Inflammatory macrophage (primary cell): ENCODE measurements around the gene NEURL1B.
"Not testable (repeated sequence)": the region's sequence is repeated elsewhere in the genome, so short reads cannot be mapped to it uniquely, and the experiment has no call there.

Source experiments
- DNase-seq, 2 donors: peaks; one replicate each; pipeline ENCODE4 v3.0.0-alpha.2; 2020 to 2022

Gene NEURL1B

DNA sequence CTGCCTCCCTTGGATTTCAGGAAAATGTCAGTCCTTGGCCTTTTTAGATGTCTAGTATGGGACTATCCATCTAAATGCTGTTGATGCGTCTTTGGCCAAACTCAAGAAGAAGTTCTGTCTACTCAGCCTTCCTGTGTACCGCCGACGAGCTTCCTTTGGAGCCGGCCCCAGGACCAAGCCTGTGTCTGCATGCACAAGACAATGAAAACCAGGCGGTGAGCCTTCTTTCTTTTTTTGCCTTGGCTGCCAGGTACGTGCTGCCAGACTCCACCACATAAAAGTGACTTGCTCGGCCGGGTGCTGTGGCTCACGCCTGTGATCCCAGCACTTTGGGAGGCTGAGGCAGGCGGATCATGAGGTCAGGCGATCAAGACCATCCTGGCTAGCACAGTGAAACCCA, 6.0 kb upstream of the NEURL1B start:
- no peak for DNase-seq

- no peak for DNase-seq
These were observed 4.6 kb upstream of the NEURL1B start for GRCh38 chr5:172636279-172637050.

GRCh38 chr5:172637110-172637580, 3.9 kb upstream of the NEURL1B start:
- DNase-seq: peak in 1 of 2 donors; percentile 5

- DNase-seq: no peak
These were observed 3.3 kb upstream of the NEURL1B start for GRCh38 chr5:172637740-172638139.

- DNase-seq: no peak
These were observed 2.8 kb upstream of the NEURL1B start for GRCh38 chr5:172638209-172638768.

- no peak for DNase-seq
These were observed 924 bp upstream of the NEURL1B start for GRCh38 chr5:172640139-172640538.

DNA sequence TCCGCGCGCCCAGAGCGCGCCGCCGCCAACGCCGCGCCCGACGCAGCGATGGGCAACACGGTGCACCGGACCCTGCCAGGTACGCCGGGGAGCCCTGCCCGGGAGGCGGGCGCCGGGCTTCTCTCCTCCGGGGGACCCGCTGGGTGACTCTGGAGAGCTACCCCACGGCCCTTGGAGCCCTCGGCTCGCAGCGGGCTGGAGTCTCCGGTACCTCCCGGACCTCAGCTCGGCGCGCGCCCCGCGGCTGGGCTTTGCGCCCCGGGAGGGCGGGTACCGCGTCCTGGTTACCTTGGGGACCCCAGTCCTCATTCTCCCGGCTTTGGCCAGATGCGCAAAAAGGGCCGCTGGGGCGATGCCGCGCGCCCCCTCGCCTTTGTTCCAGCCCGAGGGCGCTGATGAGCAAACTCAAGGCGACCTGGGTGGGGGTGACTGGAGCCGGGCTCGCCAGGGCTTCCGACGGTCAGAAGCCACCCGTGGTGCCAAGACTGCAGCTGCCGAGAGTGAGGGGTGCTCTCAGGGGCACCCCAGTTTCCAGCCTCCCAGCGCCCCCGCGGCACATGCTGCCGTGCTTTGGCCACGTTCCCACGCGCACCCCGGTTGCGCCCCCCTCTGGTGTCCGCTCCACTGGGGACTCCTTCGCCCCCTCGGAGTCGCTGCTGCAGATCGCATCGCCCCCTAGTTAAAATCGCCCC, 442 bp downstream of the NEURL1B start:
- DNase-seq: no peak

DNA sequence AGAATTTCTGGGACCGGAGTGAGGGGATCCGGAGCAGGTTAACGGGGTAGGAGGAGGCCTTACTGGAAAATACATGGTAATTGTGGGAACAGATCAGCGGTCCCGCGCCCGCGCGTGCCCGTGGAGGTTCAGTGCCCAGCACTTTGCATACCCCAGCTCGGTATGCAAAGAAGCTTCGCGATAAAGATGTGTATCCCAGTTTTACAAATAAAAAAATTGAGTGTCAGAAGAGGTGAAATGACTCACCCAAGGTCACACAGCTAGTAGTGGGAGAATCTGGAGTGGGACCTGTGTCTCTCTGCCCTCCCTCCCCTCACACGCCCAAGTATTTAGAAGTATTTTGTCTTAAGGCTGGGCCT, 967 bp downstream of the NEURL1B start:
- no peak for DNase-seq

DNA sequence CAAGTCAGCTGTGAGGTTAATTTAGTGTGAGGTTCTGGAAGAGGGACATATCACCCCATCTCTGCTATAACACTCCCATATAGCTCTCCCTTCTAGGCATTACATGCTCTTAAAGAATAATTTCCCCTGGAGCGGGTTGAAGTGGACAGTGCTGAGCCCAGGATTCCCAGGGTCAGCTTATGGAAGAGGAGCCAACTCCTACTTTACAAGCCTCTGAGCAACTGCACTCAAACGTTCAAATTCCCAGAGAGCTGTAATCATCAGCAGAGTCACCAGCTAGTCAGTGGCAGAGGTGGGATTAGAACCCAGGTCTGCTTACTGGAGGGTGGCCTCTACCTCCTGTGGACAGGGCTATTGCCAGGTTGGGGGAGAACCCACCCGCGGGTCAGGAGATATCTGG, 1.4 kb downstream of the NEURL1B start:
- no peak for DNase-seq

DNA sequence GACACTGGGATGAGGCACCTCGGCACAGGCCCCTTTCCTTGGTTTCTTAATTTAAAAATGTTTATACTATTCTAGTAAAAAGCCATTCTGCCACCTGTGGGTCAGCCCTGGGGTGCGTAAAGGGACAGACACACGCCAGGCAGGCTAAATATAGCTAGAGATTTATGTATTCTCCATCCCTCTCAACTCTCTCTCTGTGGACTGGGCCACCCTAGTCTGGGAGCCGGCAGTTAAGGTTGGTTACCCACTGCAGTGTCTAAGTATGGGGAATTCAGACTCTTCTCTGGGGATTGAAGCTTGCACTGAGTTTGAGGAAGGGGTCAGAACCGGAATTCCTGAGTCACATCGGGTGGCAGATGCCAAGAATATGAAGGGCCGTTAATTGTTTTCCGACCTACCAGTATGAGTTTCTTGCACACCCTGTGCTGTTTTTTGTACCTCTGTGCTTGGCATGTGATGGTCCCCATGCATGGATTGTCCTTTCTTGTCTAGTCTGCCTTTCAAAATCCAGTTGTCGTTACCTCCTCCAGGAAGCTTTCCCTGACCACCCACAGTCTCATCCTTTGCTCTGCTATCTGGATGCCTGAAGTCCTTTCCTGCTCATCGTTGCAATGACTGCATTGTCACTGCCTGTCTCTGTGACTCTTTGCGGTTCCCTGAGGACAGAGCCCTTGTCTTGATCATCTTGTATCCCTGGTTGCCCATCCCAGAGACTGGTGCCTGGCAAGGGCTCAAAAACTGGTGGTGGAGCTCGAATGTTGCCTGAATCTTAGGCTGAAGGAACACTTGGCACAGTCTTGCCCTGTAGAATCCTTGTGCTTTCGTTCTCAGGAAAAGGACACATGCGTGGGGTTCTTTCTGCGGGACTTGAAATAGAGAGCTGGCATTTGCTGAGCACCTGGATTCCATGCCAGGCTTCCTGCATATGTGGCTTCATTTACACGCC, 2.1 kb downstream of the NEURL1B start:
- DNase-seq: no peak

GRCh38 chr5:172644266-172644665, 3.2 kb downstream of the NEURL1B start:
- DNase-seq: peak; percentile 25 to 36

- DNase-seq: no peak
These were observed 3.6 kb downstream of the NEURL1B start for GRCh38 chr5:172644711-172645110.

DNA sequence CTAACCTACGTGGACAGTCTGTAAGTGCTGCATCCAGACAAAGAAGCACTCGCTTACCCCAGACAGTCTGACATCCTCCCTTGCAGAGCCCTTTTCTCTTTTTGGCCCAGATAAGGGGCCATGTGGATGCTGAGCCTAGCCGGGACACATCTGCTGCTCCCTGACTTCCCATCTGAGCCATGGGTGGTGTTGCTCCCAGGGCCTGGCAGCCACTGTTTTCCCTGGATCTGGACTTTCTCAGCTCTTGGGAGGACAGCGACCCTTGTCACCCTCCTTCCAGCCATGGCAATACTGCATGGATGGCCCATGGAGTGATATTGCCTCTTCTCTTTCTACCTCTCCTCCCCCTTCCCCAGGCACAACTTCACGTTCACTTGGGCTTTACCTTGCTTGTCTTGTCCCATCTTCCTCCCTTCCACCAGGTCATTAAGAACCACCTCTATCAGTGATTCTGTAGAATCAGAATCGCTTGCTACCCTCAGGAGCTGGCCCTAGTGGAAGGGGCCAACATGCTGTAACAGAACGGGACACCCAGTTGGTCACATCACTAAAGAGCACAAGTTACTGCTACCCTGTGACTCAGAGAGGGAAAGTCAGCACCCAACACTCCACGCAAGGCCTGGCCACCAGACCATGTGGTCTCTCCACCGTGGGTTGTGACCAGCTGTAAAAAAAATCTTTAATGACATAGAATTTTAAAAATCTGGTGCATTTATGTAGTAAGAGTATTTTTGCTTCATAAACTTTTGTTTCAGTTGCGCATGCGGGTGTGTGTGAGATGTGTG, 4.4 kb downstream of the NEURL1B start:
- DNase-seq: peak in 1 of 2 donors; percentile 20

- DNase-seq: no peak
These were observed 5.7 kb downstream of the NEURL1B start for GRCh38 chr5:172646716-172647285.

- no peak for DNase-seq
These were observed 6.4 kb downstream of the NEURL1B start for GRCh38 chr5:172647352-172648012.

GRCh38 chr5:172648013-172648381, 6.9 kb downstream of the NEURL1B start:
- DNase-seq: peak in 1 of 2 donors; percentile 20

DNA sequence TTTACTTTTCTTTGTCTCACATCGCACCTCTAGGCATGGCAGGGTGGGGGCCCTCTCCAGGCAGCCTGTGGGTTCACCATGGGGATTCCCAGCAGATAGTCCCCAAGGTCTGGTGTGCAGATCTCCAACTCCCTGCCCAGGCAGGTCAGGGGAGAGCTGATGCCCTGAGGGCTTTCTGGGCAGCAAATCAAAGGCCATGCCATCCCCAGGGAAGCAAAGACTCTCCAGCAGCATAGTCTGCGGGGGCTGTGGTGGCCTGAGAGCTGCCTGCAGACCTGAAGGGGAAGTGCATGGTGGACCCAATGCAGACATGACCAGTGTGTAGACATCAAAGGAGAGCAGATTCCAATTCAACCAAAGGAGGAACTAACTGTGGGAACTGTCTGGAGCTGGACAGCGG, 7.7 kb downstream of the NEURL1B start:
- peak; percentile 7 to 22 for DNase-seq

GRCh38 chr5:172656496-172656895, 15.4 kb downstream of the NEURL1B start:
- not testable (repeated sequence) for DNase-seq

DNA sequence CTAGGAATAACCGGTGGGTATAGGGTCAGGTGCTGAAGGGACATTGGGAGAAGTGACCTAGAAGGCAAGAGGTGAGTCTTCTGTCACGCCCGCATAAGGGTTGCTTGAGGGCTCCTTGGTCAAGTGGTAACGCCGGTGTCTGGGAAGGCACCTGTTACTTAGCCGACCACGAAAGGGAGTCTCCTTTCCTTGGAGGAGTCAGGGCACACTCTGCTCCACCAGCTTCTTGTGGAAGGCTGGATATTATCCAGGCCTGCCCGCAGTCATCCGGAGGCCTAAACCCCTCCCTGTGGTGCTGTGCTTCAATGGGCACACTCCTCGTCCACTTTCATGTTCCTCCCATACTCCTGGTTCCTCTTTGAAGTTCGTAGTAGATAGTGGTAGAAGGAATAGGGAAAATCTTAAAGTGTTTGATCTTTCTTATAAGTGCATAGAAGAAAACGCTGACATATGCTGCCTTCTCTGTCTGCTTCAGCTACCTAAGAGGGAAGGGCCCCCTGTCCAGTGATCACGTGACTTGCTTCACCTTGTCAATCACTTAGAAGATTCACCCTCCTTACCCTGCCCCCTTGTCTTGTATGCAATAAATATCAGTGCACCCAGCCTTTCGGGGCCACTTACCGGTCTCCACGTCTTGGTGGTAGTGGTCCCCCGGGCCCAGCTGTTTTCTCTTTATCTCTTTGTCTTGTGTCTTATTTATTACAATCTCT, 16.6 kb downstream of the NEURL1B start:
- DNase-seq: not testable (repeated sequence)

- no peak for DNase-seq
These were observed 17.3 kb downstream of the NEURL1B start for GRCh38 chr5:172658391-172658790.
